Stomach (tissue), 9 donors: ENCODE measurements around the gene STX10. TPM values are rescaled to one million over a fixed set of nuclear protein-coding genes. Genes with fewer than 3 reads are reported as not detected.
A peak's percentile ranks its signal among the peaks of the same experiment; 100 is the strongest.

Experiments
- DNase-seq, 2 donors: peaks; one replicate each; pipeline versions ENCODE4 v3.0.0 to v3.0.0-alpha.2; 2013 to 2019
- H3K27ac ChIP-seq, 5 donors: fragments of 200-600 bp in 4 of 5; sonication (generic) in 4 of 5; one replicate each; pipeline ENCODE4 v1.5.1; 2013 to 2019; ENCODE audit warnings: mild to moderate bottlenecking in 1 of 5, moderate library complexity in 1 of 5
- H3K27me3 ChIP-seq, 3 donors: fragments of 200-600 bp; sonication (generic); one replicate each; pipeline ENCODE4 v1.5.1; 2017 to 2019; ENCODE audit warnings: mixed run types in 1 of 3
- H3K36me3 ChIP-seq, 4 donors: fragments of 200-600 bp; sonication (generic); 1 replicate in 3 of 4; 2 replicates in 1 of 4; pipeline ENCODE4 v1.5.1; 2016 to 2019
- H3K4me1 ChIP-seq, 4 donors: fragments of 200-600 bp; sonication (generic); one replicate each; pipeline ENCODE4 v1.5.1; 2016 to 2019
- H3K4me3 ChIP-seq, 4 donors: fragments of 200-600 bp; sonication (generic) in 3 of 4; one replicate each; pipeline ENCODE4 v1.5.1; 2016 to 2019; ENCODE audit warnings: mild to moderate bottlenecking in 1 of 4
- H3K9me3 ChIP-seq, 4 donors: fragments of 200-600 bp; sonication (generic); one replicate each; pipeline ENCODE4 v1.5.1; 2016 to 2019
- CTCF ChIP-seq, 7 experiments: fragments of 450-650 bp in 4 of 7; fragments of 200-600 bp in 3 of 7; sonication (generic) in 3 of 7; IDR thresholded peaks; one replicate each; pipeline ENCODE4 v1.5.1; 2016 to 2019; ENCODE audit warnings: antibody characterized with exemption in 7 of 7, control low read depth in 2 of 7, mild to moderate bottlenecking in 1 of 7
- EP300 ChIP-seq: sonication (generic); formaldehyde crosslinking; IDR thresholded peaks from one replicate; pipeline ENCODE4 v1.6.1; 2017; ENCODE audit warnings: antibody characterized with exemption
- POLR2A ChIP-seq, 4 donors: fragments of 450-650 bp; IDR thresholded peaks; one replicate each; pipeline ENCODE4 v1.6.1; 2016; ENCODE audit warnings: antibody characterized with exemption in 4 of 4, control low read depth in 2 of 4, mild to moderate bottlenecking in 1 of 4, moderate library complexity in 1 of 4
- POLR2AphosphoS5 ChIP-seq, 3 donors: sonication (generic); formaldehyde crosslinking; IDR thresholded peaks; one replicate each; pipeline ENCODE4 v1.6.1; 2016; ENCODE audit warnings: antibody characterized with exemption in 3 of 3
- WGBS, 5 donors: extraction: QIAGEN DNeasy Blood & Tissue Kit in 3 of 5; methylation state at CpG; one replicate each; pipeline versions ENCODE4 v1.1.5 to v1.1.7; 2013 to 2018; 5-methylcytosine and 5-hydroxymethylcytosine counted together
- intact Hi-C: fragments of 100-400 bp; cut with DNase I; formaldehyde crosslinking; loops from one replicate; pipeline ENCODE4 v1.15.1; 2023; ENCODE audit warnings: low total_unique reads
- polyA plus RNA-seq, 3 donors: library from polyadenylated mRNA; stranded (reverse); fragments of 200-250 nt; gene quantifications; one replicate each; pipeline ENCODE4 v1.2.3, GENCODE V29; 2013
- total RNA-seq, 5 donors: library from RNA; depleted of rRNA; stranded (reverse); fragments of >200 nt; gene quantifications; one replicate each; pipeline versions ENCODE4 v1.1.0 to v1.2.3, GENCODE V29; 2014 to 2016
- donor health status: healthy with polysubstance abuse.
- donor health status: Bipolar disorder and iron deficiency.
- donor health status: healthy.

Gene STX10
- total and polyA plus RNA-seq, 8 donors: 20.4 to 942 (median 104) TPM

- peak within 1 kb of the TSS; percentile 86 to 100 (median 98) for H3K4me3 ChIP-seq
- H3K27me3 ChIP-seq: no peaks in the 10 kb centered on the region
- peaks cover 12 to 45% (median 37%) of the 10 kb centered on the region in 4 donors for H3K36me3 ChIP-seq
- 0 to 1% (median 0%) methylated on average over 19 to 51 of the region's 51 CpGs for WGBS, 5 donors
- H3K27ac ChIP-seq: peak within 1 kb of the TSS; percentile 71 to 86 (median 80)
- no peaks in the 10 kb centered on the region for H3K9me3 ChIP-seq
- TF ChIP-seq CTCF (IDR thresholded peaks at IDR 0.05) (peak in 1 of 7 experiments; percentile 6), POLR2A (IDR thresholded peaks at IDR 0.05) (no peak), EP300 (no peak), POLR2AphosphoS5 (IDR thresholded peaks at IDR 0.05) (peak; percentile 77 to 95 (median 87))
- intact Hi-C loops: no loop called here
- peaks cover 37 to 57% (median 53%) of the 10 kb centered on the region in 4 donors for H3K4me1 ChIP-seq
- DNase-seq: peak; percentile 93 to 97
Observed at GRCh38 chr19:13116282-13117175, 33.6 kb downstream of the STX10 start, which contains the start of gene TRMT1. Gene TRMT1 (minus strand): TSS chr19:13116740. CDS start chr19:13116399, 341 bp downstream.

- TF ChIP-seq POLR2A (IDR thresholded peaks at IDR 0.05) (no peak), EP300 (no peak), CTCF (IDR thresholded peaks at IDR 0.05) (no peak), POLR2AphosphoS5 (IDR thresholded peaks at IDR 0.05) (no peak)
- Histone ChIP-seq H3K27ac (peak overlapping the region in 4 of 5 donors; percentile 71 to 86 (median 82)), H3K9me3 (no peaks in the 10 kb centered on the region), H3K27me3 (no peaks in the 10 kb centered on the region), H3K4me3 (peak overlapping the region; percentile 86 to 100 (median 98)), H3K4me1 (peaks cover 37 to 53% (median 49%) of the 10 kb centered on the region in 4 donors), H3K36me3 (peaks cover 12 to 40% (median 38%) of the 10 kb centered on the region in 4 donors)
- intact Hi-C loops: no loop called here
- 0 to 5% (median 2%) methylated on average over 5 to 18 of the region's 18 CpGs for WGBS, 5 donors
- DNase-seq: no peak
Observed at GRCh38 chr19:13115936-13116281, 34.3 kb downstream of the STX10 start.

GRCh38 chr19:13112555-13112954, 37.6 kb downstream of the STX10 start:
- TF ChIP-seq EP300 (no peak), CTCF (IDR thresholded peaks at IDR 0.05) (no peak)
- intact Hi-C loops: no loop called here
- Histone ChIP-seq H3K9me3 (no peaks in the 10 kb centered on the region), H3K4me1 (peaks cover 15 to 26% (median 23%) of the 10 kb centered on the region in 4 donors), H3K27me3 (no peaks in the 10 kb centered on the region), H3K27ac (no peak overlapping the region), H3K4me3 (no peak overlapping the region), H3K36me3 (peaks cover 22 to 73% (median 65%) of the 10 kb centered on the region in 4 donors)
- DNase-seq: no peak
- 92 to 99% (median 96%) methylated on average over 10 of the region's 10 CpGs for WGBS, 5 donors

GRCh38 chr19:13110099-13110610, 40.0 kb downstream of the STX10 start:
- Histone ChIP-seq H3K4me1 (peaks cover 0 to 14% (median 2%) of the 10 kb centered on the region in 4 donors), H3K9me3 (no peaks in the 10 kb centered on the region), H3K27ac (no peak overlapping the region), H3K4me3 (no peak overlapping the region), H3K36me3 (peaks cover 22 to 91% (median 76%) of the 10 kb centered on the region in 4 donors), H3K27me3 (no peaks in the 10 kb centered on the region)
- WGBS, 5 donors: 92 to 98% (median 93%) methylated on average over 10 to 15 of the region's 15 CpGs
- no peak for TF ChIP-seq POLR2A (IDR thresholded peaks at IDR 0.05)
- TF ChIP-seq CTCF (IDR thresholded peaks at IDR 0.05): no peak
- no peak for TF ChIP-seq POLR2AphosphoS5 (IDR thresholded peaks at IDR 0.05)
- no peak for TF ChIP-seq EP300
- DNase-seq: no peak
- intact Hi-C loops: no loop called here
